ENCODE results near the gene EID2. TPM values are rescaled to one million over a fixed set of nuclear protein-coding genes. Genes with fewer than 3 reads are reported as not detected.

EID2 gene
- total and polyA plus RNA-seq, 10 of the 15 experiments (the other 5 are each of a cell fraction or from before 2014, with no cell fraction given), result 1.6 to 11.4 (median 7.0) TPM

GRCh38 chr19:39557811-39558623, 18.1 kb upstream of the EID2 start (continued):
- TF ChIP-seq E4F1 (IDR thresholded peaks at IDR 0.05; ENCODE audit: borderline replicate concordance, partially characterized antibody), result no peak
- TF ChIP-seq MYB (IDR thresholded peaks at IDR 0.05; ENCODE audit: borderline replicate concordance, low read depth, low read length), result no peak
- TF ChIP-seq, protein P1, sequence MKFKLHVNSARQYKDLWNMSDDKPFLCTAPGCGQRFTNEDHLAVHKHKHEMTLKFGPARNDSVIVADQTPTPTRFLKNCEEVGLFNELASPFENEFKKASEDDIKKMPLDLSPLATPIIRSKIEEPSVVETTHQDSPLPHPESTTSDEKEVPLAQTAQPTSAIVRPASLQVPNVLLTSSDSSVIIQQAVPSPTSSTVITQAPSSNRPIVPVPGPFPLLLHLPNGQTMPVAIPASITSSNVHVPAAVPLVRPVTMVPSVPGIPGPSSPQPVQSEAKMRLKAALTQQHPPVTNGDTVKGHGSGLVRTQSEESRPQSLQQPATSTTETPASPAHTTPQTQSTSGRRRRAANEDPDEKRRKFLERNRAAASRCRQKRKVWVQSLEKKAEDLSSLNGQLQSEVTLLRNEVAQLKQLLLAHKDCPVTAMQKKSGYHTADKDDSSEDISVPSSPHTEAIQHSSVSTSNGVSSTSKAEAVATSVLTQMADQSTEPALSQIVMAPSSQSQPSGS (IDR thresholded peaks at IDR 0.05; ENCODE audit: low read length), result peak; percentile 69; the same call in 1 of the 2 replicates
- TF ChIP-seq ZBED1 (IDR thresholded peaks at IDR 0.05; ENCODE audit: borderline replicate concordance), result no peak
- TF ChIP-seq NBN (IDR thresholded peaks at IDR 0.05), result no peak
- no peak for TF ChIP-seq NFIC (IDR thresholded peaks at IDR 0.05; ENCODE audit: low read depth, low read length)
- TF ChIP-seq, protein P2, sequence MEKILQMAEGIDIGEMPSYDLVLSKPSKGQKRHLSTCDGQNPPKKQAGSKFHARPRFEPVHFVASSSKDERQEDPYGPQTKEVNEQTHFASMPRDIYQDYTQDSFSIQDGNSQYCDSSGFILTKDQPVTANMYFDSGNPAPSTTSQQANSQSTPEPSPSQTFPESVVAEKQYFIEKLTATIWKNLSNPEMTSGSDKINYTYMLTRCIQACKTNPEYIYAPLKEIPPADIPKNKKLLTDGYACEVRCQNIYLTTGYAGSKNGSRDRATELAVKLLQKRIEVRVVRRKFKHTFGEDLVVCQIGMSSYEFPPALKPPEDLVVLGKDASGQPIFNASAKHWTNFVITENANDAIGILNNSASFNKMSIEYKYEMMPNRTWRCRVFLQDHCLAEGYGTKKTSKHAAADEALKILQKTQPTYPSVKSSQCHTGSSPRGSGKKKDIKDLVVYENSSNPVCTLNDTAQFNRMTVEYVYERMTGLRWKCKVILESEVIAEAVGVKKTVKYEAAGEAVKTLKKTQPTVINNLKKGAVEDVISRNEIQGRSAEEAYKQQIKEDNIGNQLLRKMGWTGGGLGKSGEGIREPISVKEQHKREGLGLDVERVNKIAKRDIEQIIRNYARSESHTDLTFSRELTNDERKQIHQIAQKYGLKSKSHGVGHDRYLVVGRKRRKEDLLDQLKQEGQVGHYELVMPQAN (conservative IDR thresholded peaks at IDR 0.05), result no peak
- no peak for TF ChIP-seq TARDBP (IDR thresholded peaks at IDR 0.05; ENCODE audit: borderline replicate concordance)
- TF ChIP-seq NR2C2 (IDR thresholded peaks at IDR 0.05; ENCODE audit: borderline replicate concordance, control insufficient read depth, insufficient read length, low read depth), result no peak
- TF ChIP-seq SIX5 (IDR thresholded peaks at IDR 0.05; ENCODE audit: low read depth, low read length, severe bottlenecking), result no peak
- TF ChIP-seq HDAC6 (IDR thresholded peaks at IDR 0.05; ENCODE audit: unreplicated experiment), result no peak
- TF ChIP-seq, protein P3, sequence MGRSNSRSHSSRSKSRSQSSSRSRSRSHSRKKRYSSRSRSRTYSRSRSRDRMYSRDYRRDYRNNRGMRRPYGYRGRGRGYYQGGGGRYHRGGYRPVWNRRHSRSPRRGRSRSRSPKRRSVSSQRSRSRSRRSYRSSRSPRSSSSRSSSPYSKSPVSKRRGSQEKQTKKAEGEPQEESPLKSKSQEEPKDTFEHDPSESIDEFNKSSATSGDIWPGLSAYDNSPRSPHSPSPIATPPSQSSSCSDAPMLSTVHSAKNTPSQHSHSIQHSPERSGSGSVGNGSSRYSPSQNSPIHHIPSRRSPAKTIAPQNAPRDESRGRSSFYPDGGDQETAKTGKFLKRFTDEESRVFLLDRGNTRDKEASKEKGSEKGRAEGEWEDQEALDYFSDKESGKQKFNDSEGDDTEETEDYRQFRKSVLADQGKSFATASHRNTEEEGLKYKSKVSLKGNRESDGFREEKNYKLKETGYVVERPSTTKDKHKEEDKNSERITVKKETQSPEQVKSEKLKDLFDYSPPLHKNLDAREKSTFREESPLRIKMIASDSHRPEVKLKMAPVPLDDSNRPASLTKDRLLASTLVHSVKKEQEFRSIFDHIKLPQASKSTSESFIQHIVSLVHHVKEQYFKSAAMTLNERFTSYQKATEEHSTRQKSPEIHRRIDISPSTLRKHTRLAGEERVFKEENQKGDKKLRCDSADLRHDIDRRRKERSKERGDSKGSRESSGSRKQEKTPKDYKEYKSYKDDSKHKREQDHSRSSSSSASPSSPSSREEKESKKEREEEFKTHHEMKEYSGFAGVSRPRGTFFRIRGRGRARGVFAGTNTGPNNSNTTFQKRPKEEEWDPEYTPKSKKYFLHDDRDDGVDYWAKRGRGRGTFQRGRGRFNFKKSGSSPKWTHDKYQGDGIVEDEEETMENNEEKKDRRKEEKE (IDR thresholded peaks at IDR 0.05), result no peak
- TF ChIP-seq SMAD1 (IDR thresholded peaks at IDR 0.05; ENCODE audit: low read depth, partially characterized antibody), result no peak
- TF ChIP-seq EGR1 (IDR thresholded peaks at IDR 0.05; ENCODE audit: borderline replicate concordance in 1 of 2, low read depth in 2 of 2, low read length in 2 of 2), result no peak
- TF ChIP-seq RUNX3 (IDR thresholded peaks at IDR 0.05; ENCODE audit: low read length), result peak; percentile 47; the same call in 1 of the 2 replicates
- TF ChIP-seq CREB1 (IDR thresholded peaks at IDR 0.05; ENCODE audit: low read depth), result peak; percentile 60
- no peak for TF ChIP-seq BRCA1 (IDR thresholded peaks at IDR 0.05; ENCODE audit: low read depth, low read length)
- no peak for TF ChIP-seq NFYB (IDR thresholded peaks at IDR 0.05; ENCODE audit: insufficient read depth, low read depth, low read length)
- 0 out of 2 replicates have a peak, but pooled peaks have one; percentile 23 for TF ChIP-seq TCF3 (IDR thresholded peaks at IDR 0.05; ENCODE audit: borderline replicate concordance, insufficient read depth, low read depth, low read length)
- no peak for TF ChIP-seq KLF5 (IDR thresholded peaks at IDR 0.05; ENCODE audit: partially characterized antibody)
- TF ChIP-seq ZZZ3 (IDR thresholded peaks at IDR 0.05; ENCODE audit: control insufficient read depth, insufficient read length, low read depth), result no peak

Measured in GM12878 (cell line).